Effector CD4-positive, alpha-beta T cell (primary cell): ENCODE data around the gene CST7.

ENCODE experiments used
- DNase-seq: peaks from one replicate; pipeline ENCODE4 v3.0.0-alpha.2; 2020

CST7 gene

GRCh38 chr20:24951536-24952083, 2.5 kb downstream of the CST7 start:
- DNase-seq: no peak

- no peak for DNase-seq
Measured at GRCh38 chr20:24952376-24953208, 3.5 kb downstream of the CST7 start.

- no peak for DNase-seq
Measured at GRCh38 chr20:24953209-24953575, 4.1 kb downstream of the CST7 start.

- DNase-seq: no peak
Measured at GRCh38 chr20:24953621-24954133, 4.6 kb downstream of the CST7 start.

GRCh38 chr20:24954151-24954550, 5.1 kb downstream of the CST7 start:
- DNase-seq: no peak

GRCh38 chr20:24954566-24954965, 5.5 kb downstream of the CST7 start:
- no peak for DNase-seq

GRCh38 chr20:24955045-24955444, 6.0 kb downstream of the CST7 start:
- no peak for DNase-seq

- no peak for DNase-seq
Measured at GRCh38 chr20:24956001-24956841, 7.2 kb downstream of the CST7 start.

- no peak for DNase-seq
Measured at GRCh38 chr20:24957326-24958016, 8.4 kb downstream of the CST7 start.

GRCh38 chr20:24958506-24959385, 9.7 kb downstream of the CST7 start:
- DNase-seq: no peak

GRCh38 chr20:24959591-24960301, 10.7 kb downstream of the CST7 start:
- no peak for DNase-seq

GRCh38 chr20:24960302-24960801, 11.3 kb downstream of the CST7 start:
- DNase-seq: no peak

GRCh38 chr20:24960861-24961260, 11.8 kb downstream of the CST7 start:
- DNase-seq: no peak

GRCh38 chr20:24961384-24962181, 12.5 kb downstream of the CST7 start:
- DNase-seq: no peak

GRCh38 chr20:24962182-24962492, 13.1 kb downstream of the CST7 start:
- no peak for DNase-seq

- no peak for DNase-seq
Measured at GRCh38 chr20:24962510-24962909, 13.4 kb downstream of the CST7 start.

- DNase-seq: no peak
Measured at GRCh38 chr20:24963672-24964505, 14.8 kb downstream of the CST7 start.

- no peak for DNase-seq
Measured at GRCh38 chr20:24964506-24964840, 15.4 kb downstream of the CST7 start.
